Measurements from ENCODE around the gene MMP24OS.

MMP24OS gene

GRCh38 chr20:35243317-35243716 is 34.6 kb downstream of the MMP24OS start:
- DNase-seq (ENCODE audit: low read depth), result no peak
- no peak for TF ChIP-seq CTCF (IDR thresholded peaks at IDR 0.05; ENCODE audit: low read depth, low read length, missing control alignments)
- no peak overlapping the region for H3K4me3 ChIP-seq (ENCODE audit: low read depth, low read length)

- no peak for DNase-seq (ENCODE audit: low read depth)
- no peak overlapping the region for H3K4me3 ChIP-seq (ENCODE audit: low read depth, low read length)
- no peak for TF ChIP-seq CTCF (IDR thresholded peaks at IDR 0.05; ENCODE audit: low read depth, low read length, missing control alignments)
These were observed 37.1 kb downstream of the MMP24OS start for GRCh38 chr20:35240811-35241293.

- TF ChIP-seq CTCF (IDR thresholded peaks at IDR 0.05; ENCODE audit: low read depth, low read length, missing control alignments), result no peak
- H3K4me3 ChIP-seq (ENCODE audit: low read depth, low read length), result no peak overlapping the region
- no peak for DNase-seq (ENCODE audit: low read depth)
These were observed 37.7 kb downstream of the MMP24OS start for GRCh38 chr20:35240083-35240810.

- DNase-seq (ENCODE audit: low read depth), result no peak
- H3K4me3 ChIP-seq (ENCODE audit: low read depth, low read length), result no peak overlapping the region
- TF ChIP-seq CTCF (IDR thresholded peaks at IDR 0.05; ENCODE audit: low read depth, low read length, missing control alignments), result no peak
These were observed 39.2 kb downstream of the MMP24OS start for GRCh38 chr20:35238735-35239134.

- DNase-seq (ENCODE audit: low read depth), result no peak
- no peak for TF ChIP-seq CTCF (IDR thresholded peaks at IDR 0.05; ENCODE audit: low read depth, low read length, missing control alignments)
- no peak overlapping the region for H3K4me3 ChIP-seq (ENCODE audit: low read depth, low read length)
These were observed 39.8 kb downstream of the MMP24OS start for GRCh38 chr20:35238170-35238569.

- no peak for TF ChIP-seq CTCF (IDR thresholded peaks at IDR 0.05; ENCODE audit: low read depth, low read length, missing control alignments)
- DNase-seq (ENCODE audit: low read depth), result no peak
- H3K4me3 ChIP-seq (ENCODE audit: low read depth, low read length), result no peak overlapping the region
These were observed 40.4 kb downstream of the MMP24OS start for GRCh38 chr20:35237486-35237885.

GRCh38 chr20:35235881-35236280 is 42.0 kb downstream of the MMP24OS start:
- no peak for TF ChIP-seq CTCF (IDR thresholded peaks at IDR 0.05; ENCODE audit: low read depth, low read length, missing control alignments)
- H3K4me3 ChIP-seq (ENCODE audit: low read depth, low read length), result no peak overlapping the region
- no peak for DNase-seq (ENCODE audit: low read depth)
